ENCODE measurements around the gene SLC29A4.

- TF ChIP-seq EZH2phosphoT487 (IDR thresholded peaks at IDR 0.05; ENCODE audit: low read length): no peak
- TF ChIP-seq, protein P1, sequence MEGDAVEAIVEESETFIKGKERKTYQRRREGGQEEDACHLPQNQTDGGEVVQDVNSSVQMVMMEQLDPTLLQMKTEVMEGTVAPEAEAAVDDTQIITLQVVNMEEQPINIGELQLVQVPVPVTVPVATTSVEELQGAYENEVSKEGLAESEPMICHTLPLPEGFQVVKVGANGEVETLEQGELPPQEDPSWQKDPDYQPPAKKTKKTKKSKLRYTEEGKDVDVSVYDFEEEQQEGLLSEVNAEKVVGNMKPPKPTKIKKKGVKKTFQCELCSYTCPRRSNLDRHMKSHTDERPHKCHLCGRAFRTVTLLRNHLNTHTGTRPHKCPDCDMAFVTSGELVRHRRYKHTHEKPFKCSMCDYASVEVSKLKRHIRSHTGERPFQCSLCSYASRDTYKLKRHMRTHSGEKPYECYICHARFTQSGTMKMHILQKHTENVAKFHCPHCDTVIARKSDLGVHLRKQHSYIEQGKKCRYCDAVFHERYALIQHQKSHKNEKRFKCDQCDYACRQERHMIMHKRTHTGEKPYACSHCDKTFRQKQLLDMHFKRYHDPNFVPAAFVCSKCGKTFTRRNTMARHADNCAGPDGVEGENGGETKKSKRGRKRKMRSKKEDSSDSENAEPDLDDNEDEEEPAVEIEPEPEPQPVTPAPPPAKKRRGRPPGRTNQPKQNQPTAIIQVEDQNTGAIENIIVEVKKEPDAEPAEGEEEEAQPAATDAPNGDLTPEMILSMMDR (IDR thresholded peaks at IDR 0.05; ENCODE audit: low read length): no peak
Measured at GRCh38 chr7:5315761-5316160, 33.0 kb downstream of the SLC29A4 start.

Data from MM.1S (cell line).